RWPE2 (cell line): ENCODE measurements around the gene SERPIND1.

Source experiments
- ATAC-seq: fragments of 200-7000 bp; cut with Tn5 transposase; 3 replicates; pipeline ENCODE4 v1.9.1; 2021; ENCODE audit warnings: low read depth
- DNase-seq: peaks from one replicate; pipeline ENCODE4 v3.0.0-alpha.2; 2020; ENCODE audit warnings: low spot score
- H3K27ac ChIP-seq: fragments of 450-650 bp; 2 replicates; pipeline ENCODE4 v1.5.1; 2017; ENCODE audit warnings: mild to moderate bottlenecking; ENCODE audit not compliant: poor library complexity, severe bottlenecking
- H3K27me3 ChIP-seq: fragments of 250-450 bp; sonication (Bioruptor Pico); 2 replicates; pipeline ENCODE4 v1.5.1; 2021; ENCODE audit warnings: mild to moderate bottlenecking, moderate library complexity; ENCODE audit not compliant: insufficient read depth, poor library complexity, severe bottlenecking
- H3K36me3 ChIP-seq: fragments of 250-450 bp; sonication (Bioruptor Pico); 2 replicates; pipeline ENCODE4 v1.5.1; 2020; ENCODE audit warnings: low read depth, mild to moderate bottlenecking, moderate library complexity
- H3K4me1 ChIP-seq: fragments of 250-450 bp; sonication (Bioruptor Pico); 2 replicates; pipeline ENCODE4 v1.5.1; 2021; ENCODE audit warnings: mild to moderate bottlenecking, moderate library complexity; ENCODE audit not compliant: insufficient read depth, poor library complexity, severe bottlenecking
- H3K4me3 ChIP-seq: fragments of 250-450 bp; sonication (Bioruptor Pico); 2 replicates; pipeline ENCODE4 v1.5.1; 2021; ENCODE audit warnings: mild to moderate bottlenecking, moderate library complexity; ENCODE audit not compliant: severe bottlenecking
- H3K9me3 ChIP-seq: fragments of 250-450 bp; sonication (Bioruptor Pico); 2 replicates; pipeline ENCODE4 v1.5.1; 2021; ENCODE audit warnings: mild to moderate bottlenecking, moderate library complexity; ENCODE audit not compliant: severe bottlenecking
- TF ChIP-seq, protein P1 (sequence below): fragments of 450-650 bp; IDR thresholded peaks from one replicate; pipeline ENCODE4 v1.5.1; 2017; ENCODE audit warnings: mild to moderate bottlenecking, moderate library complexity; ENCODE audit not compliant: poor library complexity, severe bottlenecking

SERPIND1 gene

DNA sequence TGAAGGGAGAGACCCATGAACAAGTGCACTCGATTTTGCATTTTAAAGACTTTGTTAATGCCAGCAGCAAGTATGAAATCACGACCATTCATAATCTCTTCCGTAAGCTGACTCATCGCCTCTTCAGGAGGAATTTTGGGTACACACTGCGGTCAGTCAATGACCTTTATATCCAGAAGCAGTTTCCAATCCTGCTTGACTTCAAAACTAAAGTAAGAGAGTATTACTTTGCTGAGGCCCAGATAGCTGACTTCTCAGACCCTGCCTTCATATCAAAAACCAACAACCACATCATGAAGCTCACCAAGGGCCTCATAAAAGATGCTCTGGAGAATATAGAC, 5.9 kb downstream of the SERPIND1 start:
- Histone ChIP-seq H3K27ac (no peak overlapping the region), H3K4me3 (no peak overlapping the region), H3K27me3 (no peaks in the 10 kb centered on the region), H3K36me3 (no peaks in the 10 kb centered on the region), H3K4me1 (peaks cover 14% of the 10 kb centered on the region), H3K9me3 (no peaks in the 10 kb centered on the region)
- TF ChIP-seq, protein P1, sequence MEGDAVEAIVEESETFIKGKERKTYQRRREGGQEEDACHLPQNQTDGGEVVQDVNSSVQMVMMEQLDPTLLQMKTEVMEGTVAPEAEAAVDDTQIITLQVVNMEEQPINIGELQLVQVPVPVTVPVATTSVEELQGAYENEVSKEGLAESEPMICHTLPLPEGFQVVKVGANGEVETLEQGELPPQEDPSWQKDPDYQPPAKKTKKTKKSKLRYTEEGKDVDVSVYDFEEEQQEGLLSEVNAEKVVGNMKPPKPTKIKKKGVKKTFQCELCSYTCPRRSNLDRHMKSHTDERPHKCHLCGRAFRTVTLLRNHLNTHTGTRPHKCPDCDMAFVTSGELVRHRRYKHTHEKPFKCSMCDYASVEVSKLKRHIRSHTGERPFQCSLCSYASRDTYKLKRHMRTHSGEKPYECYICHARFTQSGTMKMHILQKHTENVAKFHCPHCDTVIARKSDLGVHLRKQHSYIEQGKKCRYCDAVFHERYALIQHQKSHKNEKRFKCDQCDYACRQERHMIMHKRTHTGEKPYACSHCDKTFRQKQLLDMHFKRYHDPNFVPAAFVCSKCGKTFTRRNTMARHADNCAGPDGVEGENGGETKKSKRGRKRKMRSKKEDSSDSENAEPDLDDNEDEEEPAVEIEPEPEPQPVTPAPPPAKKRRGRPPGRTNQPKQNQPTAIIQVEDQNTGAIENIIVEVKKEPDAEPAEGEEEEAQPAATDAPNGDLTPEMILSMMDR = no peak
- DNase-seq (no peak), ATAC-seq (no peak)

GRCh38 chr22:20781272-20781990, 7.5 kb downstream of the SERPIND1 start:
- Histone ChIP-seq H3K4me1 (peaks cover 14% of the 10 kb centered on the region), H3K36me3 (no peaks in the 10 kb centered on the region; the same call in 1 of the 2 replicates), H3K27me3 (no peaks in the 10 kb centered on the region), H3K4me3 (no peak overlapping the region), H3K27ac (no peak overlapping the region), H3K9me3 (no peaks in the 10 kb centered on the region)
- ATAC-seq = no peak
- DNase-seq = no peak
- TF ChIP-seq, protein P1 = no peak

GRCh38 chr22:20782083-20782482, 8.2 kb downstream of the SERPIND1 start:
- H3K36me3 ChIP-seq = no peaks in the 10 kb centered on the region; the same call in 1 of the 2 replicates
- peaks cover 14% of the 10 kb centered on the region for H3K4me1 ChIP-seq
- no peaks in the 10 kb centered on the region for H3K27me3 ChIP-seq
- H3K4me3 ChIP-seq = no peak overlapping the region
- no peak overlapping the region for H3K27ac ChIP-seq
- no peaks in the 10 kb centered on the region for H3K9me3 ChIP-seq
- TF ChIP-seq, protein P1 = no peak
- DNase-seq (no peak), ATAC-seq (no peak)

DNA sequence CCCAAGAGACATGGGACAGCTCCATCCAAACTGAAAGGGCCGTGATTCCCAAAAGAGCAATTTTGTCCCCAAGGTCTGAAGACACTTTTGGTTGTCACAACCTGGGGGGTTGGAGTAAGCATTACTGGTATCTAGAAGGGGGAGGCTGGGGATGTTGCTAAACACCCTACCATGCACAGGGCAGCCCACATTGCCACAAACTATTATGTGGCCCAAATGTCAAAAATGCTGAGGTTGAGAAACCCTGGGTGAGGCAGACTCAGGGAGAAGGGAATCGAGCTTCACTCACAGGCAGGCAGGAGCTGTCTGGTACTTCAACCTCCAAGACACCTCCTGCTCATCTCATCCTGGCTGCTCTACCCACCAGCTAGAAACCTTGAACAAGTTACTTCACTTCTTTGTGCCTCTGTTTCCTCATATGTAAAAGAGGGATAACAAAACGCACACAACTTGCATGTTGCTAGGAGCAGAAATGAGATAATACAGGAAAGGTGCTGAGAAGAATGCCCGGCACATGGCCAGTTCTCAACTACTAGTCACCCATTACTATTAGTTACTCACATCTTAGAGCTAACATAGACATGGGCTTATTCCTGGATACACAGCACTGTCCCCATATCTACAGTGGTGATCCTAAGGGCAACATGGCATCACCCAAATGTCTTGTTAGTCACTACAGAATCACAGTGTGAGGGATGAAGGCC, 8.8 kb downstream of the SERPIND1 start:
- TF ChIP-seq, protein P1 = no peak
- Histone ChIP-seq H3K27ac (no peak overlapping the region), H3K9me3 (no peaks in the 10 kb centered on the region), H3K36me3 (no peaks in the 10 kb centered on the region; the same call in 1 of the 2 replicates), H3K27me3 (no peaks in the 10 kb centered on the region), H3K4me3 (no peak overlapping the region), H3K4me1 (peaks cover 10% of the 10 kb centered on the region)
- no peak for DNase-seq
- ATAC-seq = no peak

DNA sequence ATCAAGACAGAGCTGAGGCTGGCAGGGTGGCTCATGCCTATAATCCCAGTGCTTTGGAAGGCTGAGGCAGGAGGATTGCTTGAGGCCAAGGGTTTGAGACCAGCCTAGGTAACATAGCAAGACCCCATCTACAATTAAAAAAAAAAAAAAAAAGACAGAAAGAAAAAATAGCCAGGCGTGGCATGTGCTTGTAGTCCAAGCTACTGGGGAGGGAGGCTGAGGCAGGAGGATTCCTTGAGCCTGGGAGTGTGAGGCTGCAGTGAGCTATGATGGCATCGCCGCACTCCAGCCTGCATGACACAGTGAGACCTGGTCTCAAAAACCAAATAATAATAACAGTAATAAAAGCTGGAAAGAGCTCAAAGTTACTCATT, 9.4 kb downstream of the SERPIND1 start:
- TF ChIP-seq, protein P1 = no peak
- Histone ChIP-seq H3K9me3 (no peaks in the 10 kb centered on the region), H3K4me3 (no peak overlapping the region), H3K36me3 (no peaks in the 10 kb centered on the region; the same call in 1 of the 2 replicates), H3K27me3 (no peaks in the 10 kb centered on the region), H3K4me1 (peaks cover 5% of the 10 kb centered on the region), H3K27ac (no peak overlapping the region)
- no peak for DNase-seq
- no peak for ATAC-seq
